ENCODE data around the gene PKNOX2.

DNA sequence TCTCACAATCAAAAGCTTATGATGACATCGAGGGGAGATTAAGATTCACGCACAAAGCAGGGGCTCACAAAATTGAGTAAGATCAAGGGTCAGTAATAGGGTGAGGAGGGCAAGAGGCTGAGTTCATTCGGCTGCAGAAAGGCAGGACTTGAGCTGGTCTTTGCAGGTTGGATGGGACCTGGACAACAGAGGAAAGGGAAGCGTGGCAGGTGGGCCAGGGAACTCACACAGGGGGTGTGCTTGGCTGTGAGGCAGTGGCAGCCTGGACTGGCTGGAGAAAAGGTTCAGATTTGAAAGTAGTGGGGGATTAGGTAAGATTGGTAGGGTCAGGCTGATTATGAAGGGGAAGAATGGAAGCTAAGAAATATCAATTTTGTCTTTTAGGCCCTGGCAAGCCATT, 161.6 kb downstream of the PKNOX2 start:
- TF ChIP-seq POLR2A (IDR thresholded peaks at IDR 0.05), result no peak
- no peak for TF ChIP-seq CTCF (IDR thresholded peaks at IDR 0.05)
- no peak for TF ChIP-seq POLR2AphosphoS5 (IDR thresholded peaks at IDR 0.05; ENCODE audit: insufficient read depth in 1 of 2, low read depth in 1 of 2)

Measured in vagina (tissue), 2 donors.